NCI-H1092 treated with DMSO at 0.1 percent for 48 hours (cell line): ENCODE results near the gene RRP36.

Experiments used
- DNase-seq: peaks from one replicate; lab custom pipeline; 2025; lab: John Stamatoyannopoulos, UW

RRP36 gene

DNA sequence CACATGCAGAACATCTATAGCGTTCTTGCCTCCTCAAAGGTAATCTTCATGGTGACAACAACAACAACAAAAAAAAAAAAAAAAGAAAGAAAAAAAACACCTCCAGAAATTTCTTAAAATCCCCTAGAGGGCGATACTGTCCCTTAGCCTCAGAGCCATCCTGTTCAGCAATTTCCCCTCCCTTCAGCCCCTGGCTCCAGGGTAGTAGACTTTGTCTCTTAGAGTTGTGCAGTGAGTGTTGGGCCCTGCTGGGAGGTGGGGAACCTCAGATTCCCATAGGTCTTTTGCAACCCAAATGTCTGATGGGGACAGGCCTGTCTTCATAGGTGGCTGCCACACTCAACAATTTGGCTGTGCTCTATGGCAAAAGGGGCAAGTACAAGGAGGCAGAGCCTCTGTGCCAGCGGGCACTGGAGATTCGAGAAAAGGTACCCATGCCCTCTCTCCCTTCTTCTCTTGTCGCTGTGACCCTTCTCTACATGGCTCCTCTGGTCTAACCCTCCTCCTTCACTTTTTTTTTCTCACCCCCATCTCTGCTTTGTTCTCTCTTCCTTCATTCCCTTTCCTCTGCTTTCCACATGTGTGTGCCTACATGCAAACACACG lies 48.7 kb downstream of the RRP36 start:
- DNase-seq, result peak; percentile 55

DNA sequence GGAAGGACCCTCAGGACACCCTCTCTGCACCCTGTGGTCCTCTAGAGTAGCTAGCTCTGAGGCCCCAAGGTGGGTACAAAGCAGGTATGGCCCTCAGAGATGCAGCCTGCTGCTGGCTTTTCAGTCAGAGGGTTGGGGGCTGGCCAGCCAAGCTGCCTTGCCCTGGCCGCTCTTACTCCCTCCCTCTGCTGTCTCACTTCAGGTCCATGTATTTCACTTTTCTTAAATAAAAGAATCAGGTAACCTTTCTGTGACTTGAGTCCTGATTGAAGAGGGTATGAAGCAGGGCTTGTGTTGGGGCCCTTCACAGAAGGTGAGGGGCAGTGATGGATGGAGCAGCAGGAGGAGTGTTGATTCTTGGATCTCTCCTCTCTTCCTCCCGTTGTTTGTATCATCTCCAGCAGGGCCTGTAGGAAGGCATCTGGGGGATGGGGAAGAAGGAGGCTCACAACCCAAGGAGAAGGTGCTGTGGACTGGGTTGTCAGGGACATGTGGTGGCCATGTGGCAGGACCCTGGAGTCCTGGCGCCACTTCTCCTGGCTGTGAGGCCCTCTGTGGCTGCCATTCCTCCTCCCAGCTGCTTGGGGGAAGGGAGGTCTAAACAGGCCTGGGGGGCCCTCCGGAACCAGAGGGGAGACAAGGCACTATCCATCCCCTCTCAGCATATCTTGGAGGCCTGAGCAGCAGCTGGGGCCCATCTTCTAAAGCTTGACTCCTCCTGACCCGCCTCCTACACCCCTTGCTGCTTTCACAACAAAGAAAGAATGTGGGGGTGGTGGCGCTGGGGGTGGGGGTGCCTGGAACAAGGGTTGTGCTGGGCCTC lies 53.6 kb downstream of the RRP36 start:
- DNase-seq, result no peak

DNA sequence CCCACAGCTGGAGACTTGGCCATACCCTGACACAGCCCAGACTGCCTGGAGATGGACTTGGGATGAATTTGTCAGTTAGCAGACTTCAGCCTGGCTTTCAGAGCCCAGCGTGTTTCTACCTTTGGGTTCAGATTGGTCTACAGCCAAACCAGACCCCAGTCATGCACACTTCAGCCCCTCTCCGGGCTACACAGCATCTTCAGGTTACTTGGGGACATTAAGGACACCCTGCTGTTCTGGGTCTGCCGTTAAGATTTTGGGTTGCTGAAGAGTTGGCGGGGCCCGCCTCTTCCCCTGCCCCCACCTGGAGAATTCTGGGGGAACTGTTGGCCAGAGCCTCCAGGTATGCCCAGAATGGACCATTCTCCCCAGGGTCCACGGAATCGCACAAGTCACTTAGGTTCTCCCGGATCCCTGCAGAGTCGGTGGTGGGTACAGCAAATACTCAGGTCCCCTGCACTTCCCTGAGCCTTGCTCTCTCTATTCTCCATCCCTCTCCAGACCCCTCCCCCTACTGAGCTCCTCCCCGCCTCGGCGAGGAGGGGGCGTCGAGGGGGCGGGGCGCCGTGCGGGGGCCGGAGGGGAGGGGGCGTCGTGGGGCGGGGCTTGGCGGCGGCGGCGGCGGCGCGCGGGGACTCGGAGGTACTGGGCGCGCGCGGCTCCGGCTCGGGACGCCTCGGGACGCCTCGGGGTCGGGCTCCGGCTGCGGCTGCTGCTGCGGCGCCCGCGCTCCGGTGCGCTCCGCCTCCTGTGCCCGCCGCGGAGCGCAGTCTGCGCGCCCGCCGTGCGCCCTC lies 54.4 kb downstream of the RRP36 start, which contains the start of gene PTK7:
PTK7 (plus strand) TSS at position 645 of the 794 bp plus-strand sequence. CDS start 175 bp downstream, outside the sequence.
- peak; percentile 86 for DNase-seq

DNA sequence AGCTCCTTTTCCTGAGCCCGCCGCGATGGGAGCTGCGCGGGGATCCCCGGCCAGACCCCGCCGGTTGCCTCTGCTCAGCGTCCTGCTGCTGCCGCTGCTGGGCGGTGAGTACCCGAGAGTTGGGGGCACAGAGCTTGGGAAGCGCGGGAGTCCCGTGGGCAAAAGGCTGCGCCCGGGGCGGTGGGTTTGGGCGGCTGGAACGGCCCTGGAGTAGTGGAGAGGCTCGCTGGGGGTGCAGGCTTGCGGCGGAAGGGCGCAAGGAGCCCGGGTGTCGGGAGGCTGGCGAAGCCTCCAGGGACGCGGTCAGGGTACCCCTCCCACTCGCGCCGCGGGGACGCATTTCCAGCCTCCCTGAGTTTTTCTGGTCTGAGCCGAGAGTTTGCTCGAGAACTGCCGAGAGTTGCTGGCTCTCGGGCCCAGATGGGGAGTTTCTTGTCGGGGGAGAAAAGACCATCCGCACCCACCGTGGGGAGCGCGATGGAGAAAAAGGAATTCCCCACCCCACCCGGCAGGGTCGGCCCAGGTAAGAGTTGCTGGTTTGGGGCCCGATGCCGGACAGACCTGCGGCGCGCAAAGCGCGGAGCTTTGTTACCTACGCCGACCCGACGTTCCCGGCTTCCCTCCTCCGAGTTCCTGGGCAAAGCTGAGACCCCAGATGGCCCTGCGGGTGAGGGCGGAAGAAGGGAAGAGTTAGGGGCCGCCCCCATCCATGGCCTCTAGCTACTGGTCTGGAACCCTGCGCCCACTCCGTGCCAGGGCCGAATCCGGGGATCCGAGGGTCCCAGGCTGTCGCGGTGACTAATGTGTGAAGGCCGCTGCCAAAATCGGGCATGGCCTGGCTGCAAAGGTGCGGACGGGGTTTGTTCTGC lies 55.3 kb downstream of the RRP36 start:
- DNase-seq, result peak; percentile 70

DNA sequence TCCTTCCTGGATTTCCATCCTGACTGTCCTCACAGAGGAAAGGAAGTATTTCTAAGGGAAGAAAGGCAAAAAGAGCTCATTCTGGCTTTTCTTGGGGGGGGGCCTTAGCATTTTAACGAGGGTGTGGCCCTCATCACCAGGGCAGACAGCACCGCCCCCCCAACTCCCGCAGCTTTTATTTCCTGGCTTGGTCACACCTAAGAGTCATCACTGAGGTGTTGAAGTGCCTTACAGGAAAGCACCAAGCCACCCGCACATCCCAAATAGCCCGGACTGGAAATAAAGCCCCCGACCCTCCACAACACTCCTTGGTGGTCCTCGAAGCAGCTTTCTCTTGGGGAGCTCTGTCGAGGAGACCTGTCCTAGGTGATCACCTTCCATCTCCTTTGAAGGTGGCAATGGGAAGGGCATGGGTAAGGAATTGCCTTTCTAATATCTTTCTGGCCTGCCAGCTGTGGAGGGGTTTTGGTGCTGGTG lies 55.9 kb downstream of the RRP36 start:
- no peak for DNase-seq

DNA sequence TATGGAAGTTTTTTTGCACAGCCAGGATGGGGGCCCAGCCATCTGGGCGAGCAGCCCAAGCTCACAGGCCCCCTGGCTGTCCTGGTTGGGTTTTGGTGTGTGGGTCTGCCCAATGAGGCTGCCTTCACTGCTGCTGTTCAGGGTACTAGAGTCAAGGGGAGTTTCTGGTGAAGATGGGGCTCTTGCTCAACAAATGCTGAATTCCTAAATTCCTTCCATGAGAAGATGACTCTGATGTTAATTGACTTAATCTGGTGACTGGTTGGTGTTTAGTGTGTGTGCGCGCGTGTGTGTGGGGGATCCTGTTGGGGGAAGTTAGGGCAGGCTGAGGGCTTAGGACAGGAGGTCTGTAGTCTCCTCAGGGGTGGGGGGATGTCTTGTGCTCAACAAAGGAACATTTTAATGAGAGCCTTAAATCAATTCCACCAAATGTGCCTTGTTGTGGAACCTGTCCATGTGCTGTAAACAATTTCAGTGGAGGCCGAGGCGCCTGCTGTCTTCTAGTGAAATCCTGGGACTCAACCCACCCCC lies 56.6 kb downstream of the RRP36 start:
- DNase-seq, result no peak

DNA sequence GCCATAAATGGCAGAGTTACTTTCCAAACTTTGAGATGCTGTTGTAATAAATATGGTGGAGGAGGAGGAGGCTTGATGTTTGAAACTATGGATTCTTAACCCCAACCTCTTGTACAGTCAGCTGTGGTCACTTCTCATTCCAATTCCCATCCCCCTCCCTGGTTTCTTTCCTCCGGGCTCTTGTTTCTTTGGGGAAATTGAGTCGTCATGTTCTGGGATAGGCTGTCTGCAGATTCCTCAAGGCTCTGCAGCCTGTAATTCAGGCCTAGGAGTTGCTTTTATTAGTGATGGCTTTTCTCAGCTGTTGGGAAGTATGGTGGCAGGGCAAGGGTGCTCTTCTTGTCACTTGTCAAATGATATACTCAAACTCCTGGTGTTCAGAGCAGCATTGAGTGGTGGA lies 57.3 kb downstream of the RRP36 start:
- no peak for DNase-seq
